HG02973 (cell line): ENCODE data around the gene ZC3H4.
"Not testable (repeated sequence)": the region's sequence is repeated elsewhere in the genome, so short reads cannot be mapped to it uniquely, and the experiment has no call there.

Experiments
- ATAC-seq: cut with Tn5 transposase; IDR thresholded peaks from one replicate; pipeline ENCODE4 v1.9.1; 2021; ENCODE audit warnings: moderate library complexity; ENCODE audit not compliant: unreplicated experiment

ZC3H4 gene

DNA sequence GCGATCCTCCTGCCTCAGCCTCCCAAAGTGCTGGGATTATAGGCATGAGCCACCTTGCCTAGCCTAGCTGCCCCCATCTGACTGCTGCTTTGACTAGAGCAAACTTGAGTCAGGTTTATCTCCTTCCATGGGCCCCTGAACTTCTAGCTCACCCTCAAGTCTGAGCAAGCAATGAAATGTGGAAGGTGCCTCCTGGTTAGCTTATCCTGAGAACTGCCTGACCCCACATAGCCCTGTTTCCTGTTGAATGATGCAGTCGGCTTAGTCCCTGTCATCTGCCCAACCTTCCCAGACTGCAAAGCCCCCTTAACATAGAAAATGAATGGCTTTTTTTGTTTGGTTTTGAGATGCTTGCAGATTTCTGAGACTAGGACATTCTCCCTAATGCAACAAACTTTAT, 56.2 kb downstream of the ZC3H4 start:
- no peak for ATAC-seq

DNA sequence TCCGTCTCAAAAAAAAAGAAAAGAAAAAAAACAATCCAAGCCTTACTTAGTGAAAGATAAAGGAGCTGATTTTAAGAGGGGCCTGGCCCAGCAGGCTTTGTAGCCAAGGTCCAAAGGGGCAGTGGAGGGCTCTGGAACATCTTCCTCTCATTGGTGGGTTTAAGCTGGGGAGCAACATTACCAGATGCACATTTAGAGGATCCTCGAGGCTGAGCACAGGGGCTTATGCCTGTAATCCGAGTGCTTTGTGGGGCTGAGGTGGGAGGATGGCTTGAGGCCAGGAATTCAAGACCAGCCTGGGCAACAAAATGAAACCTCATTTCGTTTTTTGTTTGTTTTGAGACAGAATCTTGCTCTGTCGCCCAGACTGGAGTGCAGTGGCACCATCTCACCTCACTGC, 57.2 kb downstream of the ZC3H4 start:
- ATAC-seq: no peak

DNA sequence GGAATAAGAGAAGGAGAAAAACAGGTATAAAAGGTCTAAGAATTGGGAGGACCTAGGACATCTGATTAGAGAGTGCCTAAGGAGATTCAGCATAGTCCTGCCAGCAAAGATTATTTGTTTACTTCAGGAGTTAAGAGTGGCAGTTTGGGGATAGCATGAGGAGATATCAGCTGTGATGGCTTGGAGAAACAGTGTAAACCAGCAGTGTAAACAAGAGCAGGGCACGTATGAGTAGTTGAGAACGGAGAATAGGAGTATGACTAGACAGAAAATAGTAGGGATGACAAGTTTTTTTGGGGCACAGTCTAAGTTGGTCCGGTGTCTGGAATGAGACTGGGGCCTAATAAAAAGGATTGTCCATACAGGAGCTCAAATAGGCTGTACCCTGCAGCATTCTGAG, 63.0 kb downstream of the ZC3H4 start:
- not testable (repeated sequence) for ATAC-seq

DNA sequence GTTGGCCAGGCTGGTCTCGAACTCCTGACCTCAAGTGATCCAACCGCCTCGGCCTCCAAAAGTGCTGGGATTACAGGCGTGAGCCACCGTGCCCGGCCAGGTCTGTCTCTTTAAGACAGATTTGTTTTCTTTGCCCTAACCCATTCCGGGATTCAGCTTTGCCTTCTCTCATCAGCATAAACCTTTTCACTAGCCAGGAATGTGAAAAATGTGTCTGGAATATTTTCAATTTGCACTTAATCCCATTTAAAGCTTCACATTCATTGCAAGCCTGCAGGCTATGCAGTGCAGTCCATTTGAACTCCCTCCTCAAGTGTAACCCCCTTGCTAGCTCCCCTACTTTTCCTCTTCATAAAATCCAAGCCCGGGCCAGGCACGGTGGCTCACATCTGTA, 64.3 kb downstream of the ZC3H4 start:
- no peak for ATAC-seq

DNA sequence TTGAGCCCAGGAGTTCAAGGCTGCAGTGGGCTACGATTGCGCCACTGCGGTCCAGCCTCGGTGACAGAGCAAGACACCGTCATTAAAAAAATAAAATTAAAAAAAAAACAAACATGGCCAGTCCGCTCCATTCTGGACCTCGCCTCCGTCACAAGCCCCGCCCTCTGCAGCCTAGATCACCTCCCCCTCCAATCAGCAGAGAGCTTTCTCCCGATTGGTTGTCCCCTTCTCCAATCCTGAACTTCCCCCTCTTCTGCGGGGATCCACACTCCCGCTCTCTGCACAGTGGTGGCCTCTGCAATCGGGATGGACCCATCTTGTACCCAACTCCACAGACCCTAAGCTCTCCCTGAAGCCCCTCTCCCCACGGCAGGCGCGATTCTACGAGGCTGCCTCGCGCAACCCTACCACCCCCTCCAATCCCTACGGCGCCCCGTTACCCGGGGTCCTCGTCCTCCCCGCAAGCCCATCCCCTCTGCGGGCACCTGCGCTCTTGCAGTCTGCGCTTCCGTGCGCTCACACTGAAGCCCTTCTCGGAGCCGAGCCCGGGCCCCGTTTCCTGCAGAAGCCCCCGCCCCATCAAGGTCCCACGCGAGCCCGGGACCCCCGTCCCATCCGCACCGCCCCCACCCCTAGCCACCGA, 65.7 kb downstream of the ZC3H4 start:
- peak; percentile 32 for ATAC-seq

DNA sequence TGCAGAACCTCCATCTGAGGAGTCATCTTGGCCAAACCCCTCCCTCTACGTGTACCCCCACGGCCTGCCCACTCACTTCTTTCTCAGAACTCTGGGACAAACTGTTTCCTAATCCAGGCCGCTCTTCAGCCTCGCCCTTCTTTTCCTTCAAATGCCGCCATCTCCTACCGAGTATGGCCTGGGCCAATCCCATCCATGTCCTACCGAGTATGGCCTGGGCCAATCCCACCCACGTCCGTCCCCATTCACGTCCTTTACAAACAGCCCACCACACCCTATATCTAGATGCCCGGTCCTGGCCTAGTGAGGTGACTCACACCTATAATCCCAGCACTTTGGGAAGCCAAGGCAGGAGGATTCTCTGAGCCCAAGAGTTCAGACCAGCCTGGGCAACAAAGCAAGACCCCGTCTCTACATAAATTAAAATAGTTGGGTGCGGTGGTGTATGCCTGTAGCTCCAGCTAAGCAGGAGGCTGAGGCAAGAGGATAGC, 66.3 kb downstream of the ZC3H4 start:
- no peak for ATAC-seq

DNA sequence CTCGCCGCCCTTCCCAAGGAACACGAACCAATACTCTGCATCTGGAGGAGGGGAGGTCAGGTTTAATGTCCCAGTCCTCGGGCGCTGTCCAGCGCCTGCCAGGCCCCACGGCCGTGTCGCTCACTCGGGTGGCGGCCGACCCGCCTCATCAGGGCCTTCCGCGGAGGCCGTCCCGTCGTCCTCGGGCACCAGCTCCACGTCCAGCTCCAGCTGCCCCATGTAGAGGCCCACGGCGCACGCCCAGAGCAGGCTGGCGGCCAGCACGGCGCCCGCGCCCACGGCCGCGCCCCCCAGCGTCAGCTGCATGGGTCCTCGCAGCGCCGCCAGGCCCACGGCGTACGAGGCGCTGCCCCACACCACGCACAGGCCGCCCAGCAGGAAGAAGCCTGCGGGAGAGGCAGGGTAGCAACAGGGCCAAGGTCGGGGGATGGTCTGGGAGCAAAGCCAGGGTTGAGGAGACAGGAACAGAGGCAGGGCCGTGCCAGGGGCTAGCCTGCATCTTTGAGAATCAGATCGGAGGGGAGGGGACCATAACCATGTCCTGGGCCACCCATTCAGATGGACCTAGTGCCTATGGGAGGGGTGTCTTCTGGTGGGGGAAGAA, 67.6 kb downstream of the ZC3H4 start:
- no peak for ATAC-seq

DNA sequence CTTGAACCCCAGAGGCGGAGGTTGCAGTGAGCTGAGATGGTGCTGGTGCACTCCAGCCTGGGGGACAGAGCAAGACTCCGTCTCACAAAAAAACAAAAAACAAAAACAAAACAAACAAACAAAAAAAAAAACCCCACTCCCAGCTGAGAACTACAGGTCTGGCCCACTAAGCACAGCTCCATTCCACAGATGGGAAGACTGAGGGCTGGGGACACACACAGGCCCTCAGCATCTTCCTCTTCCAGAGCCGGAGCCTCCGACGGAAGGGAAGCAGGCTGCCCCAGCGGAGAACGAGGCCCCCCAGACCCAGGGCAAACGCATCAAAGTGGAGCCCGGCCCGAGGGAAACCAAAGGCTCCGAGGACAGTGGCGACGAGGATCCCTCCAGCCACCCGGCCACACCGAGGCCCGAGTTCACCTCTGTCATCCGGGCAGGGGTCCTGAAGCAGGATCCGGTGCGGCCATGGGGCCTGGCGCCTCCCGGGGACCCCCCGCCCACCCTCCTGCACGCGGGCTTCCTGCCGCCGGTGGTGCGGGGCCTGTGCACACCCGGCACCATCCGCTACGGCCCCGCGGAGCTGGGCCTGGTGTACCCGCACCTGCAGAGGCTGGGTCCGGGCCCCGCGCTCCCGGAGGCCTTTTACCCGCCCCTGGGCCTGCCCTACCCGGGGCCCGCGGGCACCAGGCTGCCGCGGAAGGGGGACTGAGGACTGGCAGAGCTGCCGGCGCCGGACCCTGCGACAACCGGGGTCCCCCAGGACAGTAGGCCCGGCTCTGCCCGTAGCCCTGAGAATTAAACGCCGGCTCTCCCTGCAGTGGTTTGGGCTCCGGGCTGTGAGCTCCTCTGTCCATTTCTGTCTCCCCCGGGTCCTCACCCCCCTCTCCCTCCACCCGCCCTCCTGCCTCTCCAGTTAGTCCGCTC, 68.4 kb downstream of the ZC3H4 start:
- ATAC-seq: no peak

DNA sequence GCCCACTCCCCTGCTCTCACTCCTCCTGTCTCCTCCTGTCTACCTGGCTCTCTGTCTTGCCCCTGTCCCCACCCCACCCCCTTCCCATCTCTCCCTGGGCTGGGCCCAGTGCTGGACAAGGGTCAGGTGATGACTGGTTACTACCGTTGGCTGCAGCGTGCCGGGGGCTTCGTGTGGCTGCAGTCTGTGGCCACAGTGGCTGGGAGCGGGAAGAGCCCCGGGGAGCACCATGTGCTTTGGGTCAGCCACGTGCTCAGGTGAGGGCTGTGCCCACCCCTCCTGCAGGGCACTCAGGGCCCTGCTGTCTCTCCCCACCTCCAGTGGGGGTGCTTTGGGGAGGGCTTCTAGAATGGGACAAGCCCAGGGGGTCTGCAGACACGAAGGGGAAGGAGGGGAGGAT, 72.7 kb downstream of the ZC3H4 start:
- no peak for ATAC-seq

DNA sequence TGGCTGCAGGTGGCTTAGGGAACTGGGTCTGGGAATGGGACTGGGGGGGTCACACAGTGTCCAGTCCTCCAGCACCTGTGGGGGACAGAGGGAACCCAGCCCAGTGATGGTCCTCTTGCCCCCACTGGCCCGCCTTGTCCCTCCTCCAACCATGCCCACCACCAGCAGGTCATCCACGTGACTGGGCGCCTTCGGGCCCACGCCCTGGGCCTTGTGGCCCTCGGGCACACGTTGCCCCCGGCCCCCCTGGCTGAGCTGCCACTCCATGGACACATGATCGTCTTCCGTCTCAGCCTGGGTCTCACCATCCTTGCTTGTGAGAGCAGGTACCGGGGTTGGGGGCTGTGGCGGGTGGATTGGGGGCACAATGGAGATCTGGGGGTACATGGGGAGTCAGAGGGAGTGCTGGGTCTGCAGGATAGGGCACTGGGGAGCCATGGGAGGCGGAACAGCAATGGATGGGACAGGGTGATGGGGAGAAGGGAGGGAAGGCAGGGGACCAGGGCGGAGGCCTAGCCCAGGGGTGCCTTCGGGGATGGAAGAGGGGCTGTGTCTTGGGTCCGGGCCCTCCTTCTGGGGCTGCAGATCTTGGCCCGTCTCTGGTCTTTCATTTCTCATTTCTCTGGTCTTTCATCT, 74.2 kb downstream of the ZC3H4 start:
- no peak for ATAC-seq

DNA sequence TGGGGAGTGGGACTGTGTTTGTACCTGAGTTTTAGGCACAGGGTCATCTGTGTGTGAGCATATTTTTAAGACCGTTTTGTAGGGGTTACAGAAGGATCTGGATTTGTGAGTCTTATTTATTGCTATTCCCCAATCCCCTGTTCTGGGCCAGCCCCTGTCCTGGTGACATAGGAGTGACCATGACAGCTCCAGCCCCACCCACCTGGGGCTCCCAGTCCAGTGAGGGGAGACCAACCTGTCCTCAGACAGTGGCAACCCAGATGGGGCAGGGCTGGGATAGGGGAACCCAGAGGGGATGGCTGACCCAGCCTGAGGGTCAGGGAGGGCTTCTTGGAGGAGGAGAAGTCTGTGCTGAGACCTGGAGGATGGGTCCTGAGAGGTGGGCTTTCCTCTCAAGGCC, 75.8 kb downstream of the ZC3H4 start:
- ATAC-seq: no peak

DNA sequence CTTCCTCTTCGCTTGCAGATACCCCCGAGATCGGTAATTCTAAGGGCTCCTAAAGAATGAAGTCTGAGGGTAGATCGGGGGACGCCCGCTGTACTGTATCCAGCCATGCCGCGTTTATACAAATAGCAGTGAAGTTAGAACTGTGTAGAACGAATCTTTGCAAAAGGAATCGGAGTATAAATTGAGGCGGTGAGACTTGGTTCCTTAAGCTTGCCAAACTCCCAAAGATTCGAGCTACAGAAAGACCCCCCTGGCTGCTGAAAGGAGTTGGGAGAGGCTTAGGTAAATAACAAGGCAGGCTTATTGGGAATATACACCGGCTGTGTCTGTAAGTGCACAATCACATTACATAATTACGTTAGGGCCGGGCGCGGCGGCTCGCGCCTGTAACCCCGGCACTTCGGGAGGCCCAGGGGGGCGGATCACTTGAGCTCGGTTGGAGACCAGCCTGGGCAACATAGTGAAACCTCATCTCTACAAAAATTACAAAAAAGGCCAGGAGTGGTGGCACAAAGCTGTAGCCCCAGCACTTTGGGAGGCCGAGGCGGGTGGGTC, 77.4 kb downstream of the ZC3H4 start:
- no peak for ATAC-seq

DNA sequence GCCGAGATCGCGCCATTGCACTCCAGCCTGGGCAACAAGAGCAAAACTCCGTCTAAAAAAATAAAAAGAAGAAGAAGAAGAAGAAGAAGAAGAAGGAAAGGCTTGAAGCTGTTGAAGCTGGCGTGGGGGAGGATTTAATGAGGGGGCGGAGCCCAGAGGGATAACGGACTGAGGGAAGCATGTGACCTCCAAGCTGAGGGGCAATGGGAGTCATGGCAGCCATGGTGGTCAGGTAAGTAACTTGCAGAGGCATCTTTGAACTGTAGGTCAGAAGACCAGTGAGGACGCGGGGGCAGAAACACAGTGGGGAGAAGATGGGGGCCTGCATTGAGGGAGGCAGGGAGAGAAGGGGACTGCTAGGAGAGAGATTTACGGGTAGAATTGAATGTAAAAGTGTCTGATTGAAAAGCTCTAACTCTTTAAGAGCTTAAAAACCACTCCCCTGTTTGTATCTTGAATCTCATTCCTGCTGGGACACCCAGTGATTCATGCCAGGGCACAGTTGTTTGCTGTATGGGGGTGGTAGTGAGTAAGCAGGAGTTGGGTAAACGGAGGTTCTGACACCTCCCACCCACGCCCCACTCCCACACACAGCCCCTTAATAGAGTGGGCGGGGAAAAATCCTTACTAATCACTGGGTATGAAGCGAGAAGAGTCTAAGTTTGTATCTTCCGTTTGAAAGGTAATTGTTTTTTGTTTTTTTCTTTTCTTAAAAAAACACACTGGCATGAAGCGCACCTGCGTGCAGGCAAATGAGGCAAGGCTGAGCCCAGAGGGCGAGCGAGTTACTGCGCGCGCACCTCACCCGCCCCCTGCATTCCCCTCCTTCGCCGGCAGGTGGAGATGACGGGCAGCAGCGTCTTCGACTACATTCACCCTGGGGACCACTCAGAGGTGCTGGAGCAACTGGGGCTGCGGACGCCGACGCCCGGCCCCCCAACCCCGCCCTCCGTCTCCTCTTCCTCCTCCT, 78.2 kb downstream of the ZC3H4 start:
- no peak for ATAC-seq

DNA sequence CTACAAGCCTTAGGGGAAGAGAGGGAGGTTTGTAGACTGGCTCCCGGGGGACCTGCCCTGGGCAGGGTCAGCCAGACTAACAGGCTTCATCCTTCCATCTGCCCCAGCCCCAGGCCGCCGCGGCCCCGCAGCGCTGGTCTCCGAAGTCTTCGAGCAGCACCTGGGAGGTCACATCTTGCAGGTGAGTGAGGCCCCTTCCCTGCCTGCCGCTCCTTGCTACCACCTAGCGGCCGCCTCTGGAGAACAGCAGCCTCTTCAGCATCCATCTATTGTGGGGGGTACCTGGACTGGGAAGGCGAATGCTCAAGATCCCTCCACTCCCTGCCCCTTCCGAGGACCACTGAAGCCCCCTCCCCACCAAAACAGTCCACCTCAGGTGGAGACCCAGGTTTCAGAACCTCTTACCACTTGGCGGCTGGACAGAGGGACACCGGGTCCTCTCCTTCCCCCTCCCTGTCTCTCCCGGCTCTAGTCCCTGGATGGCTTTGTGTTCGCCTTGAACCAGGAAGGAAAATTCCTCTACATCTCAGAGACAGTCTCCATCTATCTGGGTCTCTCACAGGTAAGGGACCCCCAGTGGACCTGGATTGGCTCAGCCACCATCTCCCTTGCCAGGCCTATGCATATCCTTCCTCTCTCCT, 81.3 kb downstream of the ZC3H4 start:
- ATAC-seq: no peak

DNA sequence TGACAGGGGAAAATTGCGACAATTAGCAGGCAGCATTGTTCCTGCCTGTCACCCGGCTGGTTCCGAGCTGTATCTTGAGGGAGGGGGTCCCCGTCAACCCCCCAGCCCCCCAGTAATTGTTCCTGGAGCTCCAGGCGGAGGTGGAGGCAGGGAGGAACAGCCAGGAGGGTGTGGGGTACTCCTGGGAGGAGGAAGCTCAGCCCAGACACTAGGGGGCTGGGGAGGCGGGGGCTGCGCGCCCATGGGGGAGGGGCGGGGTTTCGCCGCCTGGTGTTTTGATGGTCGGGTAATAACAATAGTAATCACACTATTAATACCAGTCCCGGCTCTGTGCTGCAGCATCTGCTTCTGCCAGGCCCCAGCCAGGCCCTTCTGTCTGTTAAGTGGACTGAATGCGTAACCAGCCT, 85.4 kb downstream of the ZC3H4 start:
- no peak for ATAC-seq

DNA sequence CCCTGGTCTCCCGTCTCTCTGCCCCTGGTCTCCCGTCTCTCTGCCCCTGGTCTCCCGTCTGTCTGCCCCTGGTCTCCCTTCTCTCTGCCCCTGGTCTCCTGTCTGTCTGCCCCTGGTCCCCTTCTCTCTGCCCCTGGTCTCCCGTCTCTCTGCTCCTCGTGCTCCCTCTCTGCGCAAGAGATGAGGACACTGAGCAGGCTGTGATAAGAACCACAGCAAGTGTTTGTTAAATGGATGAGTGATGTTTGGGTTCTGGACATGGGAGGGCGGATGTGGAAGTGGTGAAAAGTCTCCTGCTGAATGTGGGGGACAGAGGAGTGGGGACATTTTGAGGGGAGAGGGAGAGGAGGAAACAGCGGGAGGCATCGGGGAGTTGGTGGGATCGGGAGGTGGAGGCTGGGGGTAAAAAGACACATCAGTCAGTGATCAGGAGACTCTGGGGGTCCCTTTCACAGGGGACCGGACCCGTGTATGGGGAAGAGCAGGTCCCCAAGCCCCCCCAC, 85.9 kb downstream of the ZC3H4 start:
- no peak for ATAC-seq

DNA sequence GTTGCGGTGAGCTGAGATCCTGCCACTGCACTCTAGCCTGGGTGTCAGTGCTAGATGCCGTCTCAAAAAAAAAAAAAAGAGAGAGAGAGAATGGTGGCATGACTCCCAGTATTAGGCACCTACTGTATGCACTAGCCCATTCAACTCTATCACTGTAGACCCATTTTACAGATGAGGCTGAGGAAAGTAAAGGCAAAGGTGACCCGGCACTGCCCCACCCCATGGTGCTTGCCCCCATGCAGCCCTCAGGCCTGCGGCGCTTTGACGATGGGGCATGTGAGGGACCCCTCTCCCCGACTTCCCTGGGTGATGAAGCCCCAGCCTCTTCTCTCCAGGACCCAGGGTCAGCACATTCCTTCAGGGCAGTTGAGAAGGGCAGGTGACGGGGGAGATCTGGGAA, 86.7 kb downstream of the ZC3H4 start:
- ATAC-seq: no peak

DNA sequence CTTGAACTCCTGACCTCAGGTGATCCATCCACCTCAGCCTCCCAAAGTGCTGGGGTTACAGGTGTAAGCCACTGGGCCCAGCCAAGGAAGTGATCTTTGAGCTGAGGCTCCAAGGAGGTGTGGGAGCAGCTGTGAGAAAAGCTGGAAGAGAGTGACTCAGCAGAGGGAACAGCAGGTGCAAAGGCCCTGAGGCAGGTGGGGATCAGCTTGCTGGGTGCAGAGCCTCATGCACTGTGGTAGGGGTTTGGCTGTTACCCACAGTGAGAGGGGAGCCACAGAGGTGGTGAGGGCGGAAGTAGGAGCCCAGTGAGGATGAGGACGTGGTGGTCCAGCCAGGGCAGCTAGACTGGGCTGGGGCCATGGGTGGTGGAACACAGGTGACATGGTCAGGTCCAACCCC, 87.4 kb downstream of the ZC3H4 start:
- ATAC-seq: no peak

DNA sequence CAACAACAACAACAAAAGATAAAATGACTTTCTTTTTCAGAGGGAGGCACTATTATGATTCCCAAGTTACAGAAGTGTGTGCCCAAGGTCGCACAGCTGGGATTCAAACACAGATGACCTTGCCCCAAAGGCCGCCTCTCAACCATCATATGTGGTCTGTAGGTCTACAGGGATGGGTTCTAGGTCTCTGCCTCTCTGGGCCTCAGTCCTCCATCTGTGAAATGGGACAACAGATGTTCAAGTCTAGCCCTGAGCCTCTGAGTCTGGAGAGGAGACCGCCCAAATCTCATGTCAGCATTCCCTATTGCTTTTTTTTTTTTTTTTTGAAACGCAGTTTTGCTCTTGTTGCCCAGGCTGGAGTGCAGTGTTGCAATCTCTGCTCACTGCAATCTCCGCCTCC, 89.1 kb downstream of the ZC3H4 start:
- no peak for ATAC-seq
